HEK293 (cell line): ENCODE results near the gene SRP19.

Source experiments
- CTCF ChIP-seq: fragments of 450-650 bp; formaldehyde crosslinking; IDR thresholded peaks from 2 replicates; pipeline ENCODE4 v1.5.1; 2016; ENCODE audit warnings: missing biosample characterization, missing genetic modification characterization
- IKZF3 ChIP-seq: fragments of 450-650 bp; IDR thresholded peaks from 2 replicates; pipeline ENCODE4 v1.5.0; 2018; ENCODE audit warnings: missing biosample characterization, mild to moderate bottlenecking, missing genetic modification characterization, moderate library complexity
- KLF17 ChIP-seq: fragments of 450-650 bp; formaldehyde crosslinking; IDR thresholded peaks from 2 replicates; pipeline ENCODE4 v1.5.1; 2016; ENCODE audit warnings: missing biosample characterization, missing genetic modification characterization
- MYNN ChIP-seq: fragments of 450-650 bp; formaldehyde crosslinking; IDR thresholded peaks from 2 replicates; pipeline ENCODE4 v1.5.1; 2016; ENCODE audit warnings: missing biosample characterization, missing genetic modification characterization, borderline replicate concordance
- PRDM1 ChIP-seq: fragments of 450-650 bp; formaldehyde crosslinking; IDR thresholded peaks from 2 replicates; pipeline ENCODE4; 2016; ENCODE audit warnings: missing biosample characterization, missing genetic modification characterization
- PRDM10 ChIP-seq: fragments of 450-650 bp; formaldehyde crosslinking; IDR thresholded peaks from 2 replicates; pipeline ENCODE4 v1.5.1; 2016; ENCODE audit warnings: missing biosample characterization, missing genetic modification characterization
- SCRT1 ChIP-seq: fragments of 450-650 bp; formaldehyde crosslinking; IDR thresholded peaks from 2 replicates; pipeline ENCODE4 v1.5.1; 2016; ENCODE audit warnings: missing biosample characterization, missing genetic modification characterization, borderline replicate concordance
- SP3 ChIP-seq: fragments of 450-650 bp; formaldehyde crosslinking; IDR thresholded peaks from 2 replicates; pipeline ENCODE4 v1.5.1; 2016; ENCODE audit warnings: missing biosample characterization, missing genetic modification characterization
- WT1 ChIP-seq: fragments of 450-650 bp; formaldehyde crosslinking; IDR thresholded peaks from 2 replicates; pipeline ENCODE4 v1.5.1; 2016; ENCODE audit warnings: missing biosample characterization, missing genetic modification characterization
- YY1 ChIP-seq: fragments of 450-650 bp; formaldehyde crosslinking; IDR thresholded peaks from 2 replicates; pipeline ENCODE4 v1.5.1; 2018; ENCODE audit warnings: missing biosample characterization, missing genetic modification characterization
- ZBTB10 ChIP-seq: fragments of 450-650 bp; formaldehyde crosslinking; IDR thresholded peaks from 2 replicates; pipeline ENCODE4 v1.5.1; 2016; ENCODE audit warnings: missing biosample characterization, missing genetic modification characterization
- ZBTB17 ChIP-seq: fragments of 450-650 bp; formaldehyde crosslinking; IDR thresholded peaks from 2 replicates; pipeline ENCODE4 v1.5.1; 2016; ENCODE audit warnings: missing biosample characterization, missing genetic modification characterization
- ZFP69B ChIP-seq: fragments of 450-650 bp; formaldehyde crosslinking; IDR thresholded peaks from 2 replicates; pipeline ENCODE4 v1.5.1; 2016; ENCODE audit warnings: missing biosample characterization, missing genetic modification characterization
- ZNF132 ChIP-seq: fragments of 450-650 bp; formaldehyde crosslinking; IDR thresholded peaks from 2 replicates; pipeline ENCODE4 v1.5.1; 2017; ENCODE audit warnings: missing biosample characterization, missing genetic modification characterization, borderline replicate concordance
- ZNF146 ChIP-seq: fragments of 450-650 bp; formaldehyde crosslinking; IDR thresholded peaks from 2 replicates; pipeline ENCODE4 v1.5.1; 2016; ENCODE audit warnings: missing biosample characterization, missing genetic modification characterization
- ZNF24 ChIP-seq: fragments of 450-650 bp; formaldehyde crosslinking; IDR thresholded peaks from 2 replicates; pipeline ENCODE4 v1.5.1; 2016; ENCODE audit warnings: missing biosample characterization, missing genetic modification characterization
- ZNF266 ChIP-seq: fragments of 450-650 bp; formaldehyde crosslinking; IDR thresholded peaks from 2 replicates; pipeline ENCODE4 v1.5.1; 2016; ENCODE audit warnings: missing biosample characterization, missing genetic modification characterization, low read depth
- ZNF274 ChIP-seq, 2 experiments: fragments of 200-500 bp in 1 of 2; fragments of 450-650 bp in 1 of 2; sonication (Bioruptor generic) in 1 of 2; formaldehyde crosslinking in 1 of 2; IDR thresholded peaks; 2 replicates each; pipeline versions ENCODE4 v1.5.1 to v1.6.1; 2014 to 2016; ENCODE audit warnings: borderline replicate concordance in 1 of 2, inconsistent platforms in 1 of 2, low read length in 1 of 2, missing biosample characterization in 1 of 2, missing genetic modification characterization in 1 of 2
- ZNF341 ChIP-seq: fragments of 450-650 bp; formaldehyde crosslinking; IDR thresholded peaks from 2 replicates; pipeline ENCODE4; 2016; ENCODE audit warnings: low read depth, missing biosample characterization, missing genetic modification characterization
- ZNF433 ChIP-seq: fragments of 450-650 bp; formaldehyde crosslinking; IDR thresholded peaks from 2 replicates; pipeline ENCODE4 v1.5.1; 2016; ENCODE audit warnings: missing biosample characterization, missing genetic modification characterization, low read depth
- ZNF560 ChIP-seq: fragments of 450-650 bp; formaldehyde crosslinking; IDR thresholded peaks from 2 replicates; pipeline ENCODE4 v1.5.1; 2017; ENCODE audit warnings: missing biosample characterization, missing genetic modification characterization, borderline replicate concordance
- ZNF658 ChIP-seq: fragments of 450-650 bp; formaldehyde crosslinking; IDR thresholded peaks from 2 replicates; pipeline ENCODE4; 2016; ENCODE audit warnings: missing biosample characterization, missing genetic modification characterization
- ZNF670 ChIP-seq: fragments of 450-650 bp; formaldehyde crosslinking; IDR thresholded peaks from 2 replicates; pipeline ENCODE4 v1.5.1; 2016; ENCODE audit warnings: missing biosample characterization, missing genetic modification characterization, low read depth
- ZNF785 ChIP-seq: fragments of 450-650 bp; formaldehyde crosslinking; IDR thresholded peaks from 2 replicates; pipeline ENCODE4 v1.5.1; 2016; ENCODE audit warnings: missing biosample characterization, missing genetic modification characterization
- TF ChIP-seq, protein P1 (sequence below): fragments of 450-650 bp; formaldehyde crosslinking; conservative IDR thresholded peaks from 2 replicates; pipeline ENCODE4 v1.5.1; 2016; ENCODE audit warnings: low read depth, missing biosample characterization, missing genetic modification characterization

Gene SRP19

DNA sequence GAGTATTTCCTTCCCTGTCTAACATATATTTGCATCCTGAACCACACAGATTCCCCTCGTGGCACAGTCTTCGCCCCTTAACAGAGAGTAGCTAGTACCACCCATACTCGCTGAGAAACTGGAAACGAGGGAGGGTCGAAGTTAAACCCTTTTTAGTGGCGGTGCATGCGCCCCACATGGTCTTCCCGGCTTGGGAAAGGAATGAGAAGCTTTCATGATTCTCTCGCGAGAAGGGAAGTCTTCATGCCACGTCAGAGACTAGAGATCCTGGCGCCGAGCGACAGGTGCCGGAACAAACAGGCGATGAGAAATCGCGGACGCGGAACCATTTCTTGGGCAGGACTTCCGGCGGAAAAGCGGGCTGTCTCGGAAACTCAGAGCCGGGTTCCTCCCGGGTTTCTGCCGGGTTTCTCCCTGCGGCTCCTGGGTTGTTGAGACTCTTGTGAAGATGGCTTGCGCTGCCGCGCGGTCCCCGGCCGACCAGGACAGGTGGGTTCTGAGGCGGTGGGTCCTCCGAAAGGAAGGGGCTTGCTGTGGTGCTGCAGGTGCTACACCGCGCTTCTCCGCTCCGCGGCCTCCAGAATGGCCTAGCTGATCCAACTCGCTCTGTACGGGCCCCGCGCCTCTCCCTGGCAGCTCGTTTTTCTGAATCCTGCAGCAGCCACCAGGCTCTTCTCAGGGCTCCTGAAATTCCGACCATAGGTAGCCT, at the start of gene SRP19 (continued):
- 0 out of 2 replicates have a peak, but pooled peaks have one; percentile 13 for TF ChIP-seq KLF17 (tag by site-specific recombination)
- TF ChIP-seq ZFP69B (tag by site-specific recombination), result no peak
- TF ChIP-seq ZBTB10 (tag by site-specific recombination), result no peak
- no peak for TF ChIP-seq ZNF132 (tag by site-specific recombination)
- peak; percentile 87; the same call in 1 of the 2 replicates for TF ChIP-seq SCRT1
- TF ChIP-seq YY1 (tag by site-specific recombination), result no peak
- no peak for TF ChIP-seq MYNN
- TF ChIP-seq ZNF341 (tag by site-specific recombination), result peak; percentile 72
- TF ChIP-seq ZNF670 (tag by site-specific recombination), result no peak
- no peak for TF ChIP-seq ZNF785 (tag by site-specific recombination)
- TF ChIP-seq, protein P1, sequence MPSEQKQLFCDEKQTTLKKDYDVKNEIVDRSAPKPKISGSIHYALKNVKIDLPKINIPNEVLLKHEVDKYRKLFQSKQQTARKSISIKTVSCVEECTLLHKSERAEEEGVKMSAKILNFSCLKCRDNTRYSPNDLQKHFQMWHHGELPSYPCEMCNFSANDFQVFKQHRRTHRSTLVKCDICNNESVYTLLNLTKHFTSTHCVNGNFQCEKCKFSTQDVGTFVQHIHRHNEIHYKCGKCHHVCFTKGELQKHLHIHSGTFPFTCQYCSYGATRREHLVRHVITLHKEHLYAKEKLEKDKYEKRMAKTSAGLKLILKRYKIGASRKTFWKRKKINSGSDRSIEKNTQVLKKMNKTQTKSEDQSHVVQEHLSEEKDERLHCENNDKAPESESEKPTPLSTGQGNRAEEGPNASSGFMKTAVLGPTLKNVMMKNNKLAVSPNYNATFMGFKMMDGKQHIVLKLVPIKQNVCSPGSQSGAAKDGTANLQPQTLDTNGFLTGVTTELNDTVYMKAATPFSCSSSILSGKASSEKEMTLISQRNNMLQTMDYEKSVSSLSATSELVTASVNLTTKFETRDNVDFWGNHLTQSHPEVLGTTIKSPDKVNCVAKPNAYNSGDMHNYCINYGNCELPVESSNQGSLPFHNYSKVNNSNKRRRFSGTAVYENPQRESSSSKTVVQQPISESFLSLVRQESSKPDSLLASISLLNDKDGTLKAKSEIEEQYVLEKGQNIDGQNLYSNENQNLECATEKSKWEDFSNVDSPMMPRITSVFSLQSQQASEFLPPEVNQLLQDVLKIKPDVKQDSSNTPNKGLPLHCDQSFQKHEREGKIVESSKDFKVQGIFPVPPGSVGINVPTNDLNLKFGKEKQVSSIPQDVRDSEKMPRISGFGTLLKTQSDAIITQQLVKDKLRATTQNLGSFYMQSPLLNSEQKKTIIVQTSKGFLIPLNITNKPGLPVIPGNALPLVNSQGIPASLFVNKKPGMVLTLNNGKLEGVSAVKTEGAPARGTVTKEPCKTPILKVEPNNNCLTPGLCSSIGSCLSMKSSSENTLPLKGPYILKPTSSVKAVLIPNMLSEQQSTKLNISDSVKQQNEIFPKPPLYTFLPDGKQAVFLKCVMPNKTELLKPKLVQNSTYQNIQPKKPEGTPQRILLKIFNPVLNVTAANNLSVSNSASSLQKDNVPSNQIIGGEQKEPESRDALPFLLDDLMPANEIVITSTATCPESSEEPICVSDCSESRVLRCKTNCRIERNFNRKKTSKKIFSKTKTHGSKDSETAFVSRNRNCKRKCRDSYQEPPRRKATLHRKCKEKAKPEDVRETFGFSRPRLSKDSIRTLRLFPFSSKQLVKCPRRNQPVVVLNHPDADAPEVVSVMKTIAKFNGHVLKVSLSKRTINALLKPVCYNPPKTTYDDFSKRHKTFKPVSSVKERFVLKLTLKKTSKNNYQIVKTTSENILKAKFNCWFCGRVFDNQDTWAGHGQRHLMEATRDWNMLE (tag by site-specific recombination), result peak; percentile 93
- TF ChIP-seq ZNF658 (tag by site-specific recombination), result no peak
- peak; percentile 85 for TF ChIP-seq IKZF3 (tag by site-specific recombination)
- no peak for TF ChIP-seq ZNF433 (tag by site-specific recombination)
- no peak for TF ChIP-seq ZNF24 (tag by site-specific recombination)
- TF ChIP-seq ZNF146 (tag by site-specific recombination), result no peak
- TF ChIP-seq SP3 (tag by site-specific recombination), result peak; percentile 57
- TF ChIP-seq PRDM1 (tag by site-specific recombination), result no peak
- TF ChIP-seq CTCF, result no peak
- TF ChIP-seq ZNF560 (tag by site-specific recombination), result no peak
- TF ChIP-seq ZBTB17 (tag by site-specific recombination), result peak; percentile 86
- TF ChIP-seq WT1 (tag by site-specific recombination), result no peak
- TF ChIP-seq ZNF266, result no peak
- TF ChIP-seq ZNF274 (IDR thresholded peaks at IDR 0.05; ENCODE audit: low read length), result no peak
- TF ChIP-seq ZNF274 (tag by site-specific recombination; IDR thresholded peaks at IDR 0.05; ENCODE audit: borderline replicate concordance), result no peak
- peak; percentile 39 for TF ChIP-seq PRDM10 (tag by site-specific recombination)
